ENCODE results near the gene NAV2.
"Not testable (repeated sequence)": the region's sequence is repeated elsewhere in the genome, so short reads cannot be mapped to it uniquely, and the experiment has no call there.

Gene NAV2

DNA sequence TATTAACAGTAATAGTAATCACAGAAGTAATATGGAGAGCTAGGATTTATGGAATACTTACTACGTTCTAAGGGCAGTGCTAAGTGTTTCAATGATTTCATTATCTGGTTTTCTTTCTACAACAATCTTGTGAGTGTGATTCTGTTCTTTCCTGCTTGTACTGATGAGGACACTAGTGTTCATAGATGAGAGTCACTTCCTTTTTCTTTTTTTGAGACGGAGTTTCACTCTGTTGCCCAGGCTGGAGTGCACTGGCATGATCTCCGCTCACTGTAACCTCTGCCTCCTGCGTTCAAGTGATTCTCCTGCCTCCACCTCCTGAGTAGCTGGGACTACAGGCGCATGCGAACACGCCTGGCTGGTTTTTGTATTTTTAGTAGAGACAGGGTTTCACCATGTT lies 366.2 kb downstream of the NAV2 start:
- no peak for DNase-seq

- DNase-seq, result no peak
These were observed 367.5 kb downstream of the NAV2 start for GRCh38 chr11:20080032-20080685.

- no peak for DNase-seq
These were observed 368.7 kb downstream of the NAV2 start for GRCh38 chr11:20081336-20081735.

DNA sequence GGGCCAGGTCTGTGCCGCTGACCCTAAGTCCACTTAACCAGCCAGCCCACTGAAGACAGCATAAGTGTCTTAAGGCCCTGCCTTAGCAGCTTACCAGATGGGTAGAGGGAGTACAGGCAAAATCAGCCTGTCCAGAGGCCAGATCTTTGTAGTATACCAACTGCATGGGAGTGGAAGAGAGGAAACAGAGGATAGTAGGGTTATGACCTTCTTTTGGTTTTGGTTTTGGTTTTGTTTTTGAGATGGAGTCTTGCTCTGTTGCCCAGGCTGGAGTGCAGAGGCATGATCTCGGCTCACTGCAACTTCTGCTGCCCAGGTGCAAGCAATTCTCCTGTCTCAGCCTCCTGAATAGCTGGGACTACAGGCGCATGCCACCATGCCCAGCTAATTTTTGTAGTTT lies 371.2 kb downstream of the NAV2 start:
- DNase-seq, result not testable (repeated sequence)

DNA sequence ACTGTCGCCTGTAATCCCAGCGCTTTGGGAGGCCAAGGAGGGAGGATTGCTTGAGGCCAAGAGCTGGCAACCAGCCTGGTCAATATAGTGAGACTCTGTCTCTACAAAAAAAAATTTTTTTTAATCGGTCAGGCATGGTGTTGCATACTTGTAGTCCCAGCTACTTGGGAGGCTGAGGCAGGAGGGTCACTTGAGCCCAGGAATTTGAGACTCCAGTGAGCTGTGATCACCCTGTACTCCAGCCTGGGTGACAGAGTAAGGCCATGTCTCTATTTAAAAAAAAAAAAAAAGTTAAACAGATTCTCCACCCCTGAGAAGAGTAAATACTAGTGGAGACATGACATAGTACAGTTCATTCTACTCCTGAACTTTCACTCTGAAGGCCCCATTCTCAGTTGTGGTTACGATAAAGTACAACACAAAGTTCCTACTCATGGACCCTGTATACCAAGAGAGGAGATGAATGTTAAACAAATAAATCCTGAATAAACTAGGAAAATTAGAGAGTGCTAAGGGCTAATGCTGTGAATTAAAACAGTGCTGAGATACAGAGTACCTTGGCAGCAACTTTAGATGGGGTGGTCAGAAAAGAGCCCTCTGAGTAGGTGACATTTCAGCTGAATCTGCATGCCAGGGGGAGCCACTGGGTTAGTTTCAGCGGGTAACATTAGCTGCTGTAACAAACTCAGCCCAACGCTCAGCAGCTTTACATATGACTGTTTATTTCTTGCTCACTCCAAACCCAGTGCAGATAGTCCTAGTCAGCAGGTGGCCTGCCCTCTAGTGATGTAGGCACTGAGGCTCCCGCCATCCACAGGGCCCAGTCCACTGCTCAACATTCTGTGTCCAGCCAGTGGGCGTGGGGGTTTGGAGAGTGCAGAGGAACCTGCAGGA lies 372.5 kb downstream of the NAV2 start:
- no peak for DNase-seq

DNA sequence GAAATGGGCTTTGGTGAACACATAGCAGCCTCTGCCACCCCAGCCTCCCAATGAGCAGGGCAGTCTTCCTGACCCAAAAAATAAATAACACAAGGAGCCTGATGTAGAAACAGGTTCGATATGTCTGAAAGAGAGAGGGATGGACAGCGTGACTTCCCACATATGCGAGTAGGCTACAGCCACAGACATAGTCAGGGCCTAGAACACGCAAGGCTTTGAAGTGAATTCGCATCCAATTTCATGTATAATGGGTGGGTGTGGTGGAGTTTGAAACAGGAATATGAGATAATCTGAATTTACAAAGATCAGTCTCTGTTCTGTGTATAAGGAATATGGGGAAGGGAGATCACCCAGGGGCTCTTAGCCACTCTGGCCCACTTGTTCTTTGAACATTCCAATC lies 373.3 kb downstream of the NAV2 start:
- no peak for DNase-seq

GRCh38 chr11:20087118-20087521 lies 374.5 kb downstream of the NAV2 start:
- no peak for DNase-seq

- no peak for DNase-seq
These were observed 376.0 kb downstream of the NAV2 start for GRCh38 chr11:20088397-20089225.

DNA sequence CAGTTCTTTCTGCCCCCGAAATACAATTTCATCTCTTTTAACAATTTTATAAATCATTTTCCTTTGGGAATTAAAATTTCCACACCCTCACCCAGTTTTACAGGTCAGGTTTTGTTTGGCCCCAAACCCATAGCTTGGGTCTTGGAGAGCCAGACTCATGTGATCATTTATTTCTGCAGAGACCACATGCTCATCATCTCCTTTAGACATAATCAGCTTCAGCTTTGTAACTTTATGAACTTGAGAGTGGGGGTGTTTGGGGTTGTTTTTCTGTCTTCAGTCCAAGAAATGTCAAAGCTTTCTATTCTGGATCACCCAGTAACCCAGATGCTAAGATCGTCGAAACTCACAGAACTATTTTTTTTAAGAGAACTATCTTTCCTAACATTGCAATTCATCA lies 376.7 kb downstream of the NAV2 start:
- DNase-seq, result no peak

- no peak for DNase-seq
These were observed 377.4 kb downstream of the NAV2 start for GRCh38 chr11:20089796-20090653.

GRCh38 chr11:20090654-20091374 lies 378.2 kb downstream of the NAV2 start:
- DNase-seq, result no peak

DNA sequence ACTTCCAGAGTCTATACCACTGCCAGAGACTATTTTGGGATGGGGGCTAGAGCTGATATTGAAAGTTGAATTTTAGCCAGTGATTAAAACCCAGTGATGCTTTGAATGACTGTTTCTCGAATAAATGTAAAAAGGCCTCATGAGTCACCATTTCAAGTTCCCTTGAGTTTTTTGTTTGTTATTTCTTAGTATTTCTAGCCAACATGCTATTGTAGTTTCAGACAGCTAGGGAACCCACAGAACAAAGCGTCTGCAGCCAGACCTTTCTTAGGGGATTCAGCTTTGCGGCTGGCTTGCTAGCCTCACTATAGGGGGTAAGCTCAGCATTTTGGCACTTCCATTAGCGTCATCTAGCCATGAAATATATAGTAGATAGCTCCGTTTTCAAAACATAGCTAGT lies 381.1 kb downstream of the NAV2 start:
- DNase-seq, result no peak

GRCh38 chr11:20095189-20095588 lies 382.6 kb downstream of the NAV2 start:
- DNase-seq, result no peak

DNA sequence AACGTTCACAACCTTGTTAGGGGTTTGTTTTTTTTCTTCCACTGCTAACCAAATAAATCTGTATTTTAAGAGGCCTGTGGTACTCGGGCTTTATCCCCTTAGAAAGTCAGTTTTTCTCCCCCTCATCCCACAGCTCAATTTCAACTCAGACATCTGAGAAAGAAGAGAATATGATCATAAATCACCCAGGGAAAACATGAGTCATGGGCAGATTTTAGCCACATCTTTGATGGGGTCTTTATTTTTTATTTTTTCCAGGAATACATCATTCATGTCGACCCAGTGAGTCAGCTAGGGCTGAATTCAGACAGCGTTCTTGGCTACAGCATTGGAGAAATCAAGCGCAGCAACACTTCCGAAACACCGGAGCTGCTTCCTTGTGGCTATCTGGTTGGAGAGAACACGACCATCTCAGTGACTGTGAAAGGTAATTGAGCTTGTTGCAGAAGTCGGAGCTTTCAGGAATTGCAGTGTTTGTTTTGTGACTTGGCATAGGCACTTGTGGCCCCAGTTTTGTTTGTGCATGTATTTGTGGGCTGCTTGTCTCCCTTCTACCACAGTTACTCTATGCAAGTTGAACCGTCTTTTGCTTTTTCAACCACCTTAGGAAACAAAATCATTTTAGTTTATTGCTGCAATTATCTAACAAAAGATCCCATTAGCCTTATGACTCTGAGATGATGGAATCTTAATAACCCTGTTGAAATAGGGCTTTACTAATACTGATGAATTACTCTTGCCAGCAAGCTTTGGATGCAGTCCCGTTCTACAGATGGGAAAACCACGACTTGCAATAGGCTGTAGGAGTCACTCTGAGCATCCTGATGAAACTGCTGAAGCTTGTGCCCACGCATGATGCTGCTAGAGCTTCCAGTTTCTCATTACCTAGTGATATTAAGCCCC lies 384.9 kb downstream of the NAV2 start:
- DNase-seq, result no peak

GRCh38 chr11:20099527-20099926 lies 386.9 kb downstream of the NAV2 start:
- no peak for DNase-seq

GRCh38 chr11:20102397-20102796 lies 389.8 kb downstream of the NAV2 start:
- DNase-seq, result no peak

DNA sequence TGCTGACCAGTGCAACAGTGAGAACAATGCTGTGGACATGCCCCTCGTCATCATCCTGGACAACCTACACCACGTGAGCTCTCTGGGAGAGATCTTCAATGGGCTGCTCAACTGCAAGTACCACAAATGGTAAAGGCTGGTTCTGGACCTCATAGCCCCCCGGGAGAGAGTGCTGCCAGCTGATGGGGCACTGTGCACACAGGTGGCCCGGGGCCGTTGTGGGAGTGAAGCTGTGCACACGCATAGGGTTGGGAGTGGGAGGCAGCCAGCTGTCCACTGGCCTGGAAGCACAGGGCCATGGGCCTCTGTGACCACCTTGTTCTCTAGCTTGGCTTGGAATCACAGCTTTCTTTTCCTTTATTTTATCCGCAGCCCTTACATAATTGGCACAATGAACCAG lies 390.6 kb downstream of the NAV2 start:
- no peak for DNase-seq

GRCh38 chr11:20105427-20105826 lies 392.8 kb downstream of the NAV2 start:
- no peak for DNase-seq

DNA sequence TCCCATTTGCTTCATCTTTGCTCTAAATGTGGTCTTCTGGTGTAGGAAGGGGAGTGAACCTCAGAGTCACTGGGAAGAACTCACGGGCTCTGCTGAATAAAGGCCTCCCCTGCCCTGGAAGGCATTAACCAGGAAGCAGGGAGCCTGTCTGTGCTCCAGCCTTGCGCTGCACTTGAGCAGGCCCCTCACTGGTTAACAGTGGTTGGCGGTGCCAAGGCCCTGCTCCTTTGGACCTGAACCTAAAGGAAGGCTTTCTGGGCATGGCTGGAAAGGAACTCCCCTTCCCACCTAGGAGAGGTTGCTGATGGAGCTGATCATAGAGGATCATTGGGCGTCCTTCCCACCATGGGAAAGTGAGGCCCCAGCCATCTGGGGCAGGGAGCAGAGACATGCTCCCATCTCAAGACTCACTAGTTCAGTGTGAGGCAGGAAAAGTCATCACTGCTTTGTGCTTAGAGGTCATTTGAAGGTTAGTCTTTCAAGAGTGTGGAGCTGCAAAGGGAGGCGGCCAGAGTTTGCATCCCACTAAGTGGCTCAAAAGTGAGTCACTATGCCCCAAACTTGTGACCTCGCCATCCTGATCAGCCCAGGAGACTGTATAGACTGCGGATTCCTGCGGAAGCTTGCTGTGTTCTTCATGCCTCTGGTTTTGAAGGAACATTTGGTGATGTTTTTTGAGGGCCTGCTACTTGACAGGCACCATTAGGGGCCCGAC lies 397.3 kb downstream of the NAV2 start:
- no peak for DNase-seq

Data from stimulated activated CD4-positive, alpha-beta T cell treated with anti-CD3 and anti-CD28 coated beads, Interleukin-12 subunit alpha, Interleukin-12 subunit beta, amount 100 ng/mL, for 4 hours (primary cell).